Neural cell (in vitro differentiated cells): Measurements from ENCODE around the gene TOX2. TPM values are rescaled to one million over a fixed set of nuclear protein-coding genes. Genes with fewer than 3 reads are reported as not detected.

Source experiments
- H2AFZ ChIP-seq: fragments of 200-600, 300-800 bp; sonication (generic), shearing (Covaris generic); 2 replicates; pipeline ENCODE4 v1.6.0; 2014; ENCODE audit warnings: low read depth, mild to moderate bottlenecking, antibody characterized with exemption, low read length, moderate library complexity
- H3F3A ChIP-seq: fragments of 200-600 bp; shearing (Covaris generic); 2 replicates; pipeline ENCODE4 v1.6.1; 2016; ENCODE audit warnings: mild to moderate bottlenecking, moderate library complexity, mixed read lengths, antibody characterized with exemption, low read length; ENCODE audit not compliant: insufficient read depth, poor library complexity, severe bottlenecking
- H3K27ac ChIP-seq: fragments of 200-600, 300-800 bp; sonication (generic), shearing (Covaris generic); 2 replicates; pipeline ENCODE4 v1.5.1; 2014; ENCODE audit warnings: mild to moderate bottlenecking, low read length, moderate library complexity
- H3K27me3 ChIP-seq: fragments of 300-800, 200-600 bp; sonication (generic), shearing (Covaris generic); 2 replicates; pipeline ENCODE4 v1.6.0; 2014; ENCODE audit warnings: mild to moderate bottlenecking, low read depth, low read length, moderate library complexity; ENCODE audit not compliant: insufficient read depth
- H3K36me3 ChIP-seq: fragments of 300-800, 200-600 bp; sonication (generic), shearing (Covaris generic); 2 replicates; pipeline ENCODE4 v1.5.1; 2014; ENCODE audit warnings: mild to moderate bottlenecking, antibody characterized with exemption, low read length, moderate library complexity; ENCODE audit not compliant: insufficient read depth
- H3K4me2 ChIP-seq: fragments of 300-800, 200-600 bp; sonication (generic), shearing (Covaris generic); 2 replicates; pipeline ENCODE4 v1.6.0; 2014; ENCODE audit warnings: mild to moderate bottlenecking, low read length
- H3K4me3 ChIP-seq: fragments of 300-800, 200-600 bp; sonication (generic), shearing (Covaris generic); 2 replicates; pipeline ENCODE4 v1.5.1; 2014; ENCODE audit warnings: mild to moderate bottlenecking, low read length, moderate library complexity
- H3K79me2 ChIP-seq: fragments of 200-600 bp; shearing (Covaris generic); replicated peaks from 2 replicates; pipeline ENCODE4 v1.6.0; 2014; ENCODE audit warnings: mild to moderate bottlenecking, low read length, moderate library complexity; ENCODE audit not compliant: insufficient read depth
- H3K9ac ChIP-seq: fragments of 300-800, 200-600 bp; sonication (generic), shearing (Covaris generic); 2 replicates; pipeline ENCODE4 v1.6.1; 2016; ENCODE audit warnings: mild to moderate bottlenecking, low read length, mixed read lengths
- H3K9me2 ChIP-seq: fragments of 200-600 bp; shearing (Covaris generic); 2 replicates; pipeline ENCODE4 v1.6.1; 2016; ENCODE audit warnings: mild to moderate bottlenecking, low read length, mixed read lengths; ENCODE audit not compliant: insufficient read depth
- H3K9me3 ChIP-seq: fragments of 200-600, 300-800 bp; sonication (generic), shearing (Covaris generic); 2 replicates; pipeline ENCODE4 v1.6.1; 2016; ENCODE audit warnings: mild to moderate bottlenecking, mixed run types, low read length, moderate library complexity, mixed read lengths
- H4K20me1 ChIP-seq: fragments of 200-600 bp; shearing (Covaris generic); 2 replicates; pipeline ENCODE4 v1.6.1; 2016; ENCODE audit warnings: mild to moderate bottlenecking, mixed run types; ENCODE audit not compliant: insufficient read depth
- EP300 ChIP-seq: fragments of 450-650 bp; conservative IDR thresholded peaks from 2 replicates; pipeline ENCODE4 v1.6.1; 2014; ENCODE audit warnings: antibody characterized with exemption, mild to moderate bottlenecking, moderate library complexity; ENCODE audit not compliant: poor library complexity, severe bottlenecking
- EZH2 ChIP-seq: fragments of 200-600, 300-800 bp; shearing (Covaris generic), sonication (generic); IDR thresholded peaks from 2 replicates; pipeline ENCODE4 v1.6.1; 2014; ENCODE audit warnings: antibody characterized with exemption, low read length, borderline replicate concordance, mild to moderate bottlenecking; ENCODE audit not compliant: insufficient read depth, poor library complexity, severe bottlenecking
- MXI1 ChIP-seq: fragments of 450-650 bp; conservative IDR thresholded peaks from 2 replicates; pipeline ENCODE4 v1.6.1; 2014; ENCODE audit warnings: antibody characterized with exemption, mild to moderate bottlenecking; ENCODE audit not compliant: poor library complexity, severe bottlenecking
- POLR2AphosphoS5 ChIP-seq: IDR thresholded peaks from 2 replicates; pipeline ENCODE4 v1.6.1; 2012
- SMC3 ChIP-seq: fragments of 450-650 bp; conservative IDR thresholded peaks from 2 replicates; pipeline ENCODE4 v1.6.1; 2014; ENCODE audit warnings: antibody characterized with exemption, mild to moderate bottlenecking, moderate library complexity; ENCODE audit not compliant: poor library complexity
- TAF1 ChIP-seq: IDR thresholded peaks from 2 replicates; pipeline ENCODE4 v1.6.1; 2012; ENCODE audit warnings: low read depth
- polyA plus RNA-seq: library from polyadenylated mRNA; depleted of rRNA; stranded (reverse); fragments of >200 nt; gene quantifications from 2 replicates; pipeline ENCODE4 v1.2.3, GENCODE V29; 2014
- TF ChIP-seq, protein P1 (sequence below): fragments of 450-650 bp; IDR thresholded peaks from 2 replicates; pipeline ENCODE4 v1.5.1; 2014; ENCODE audit warnings: antibody characterized with exemption, mild to moderate bottlenecking, moderate library complexity; ENCODE audit not compliant: poor library complexity, severe bottlenecking

Gene TOX2
- polyA plus RNA-seq, 1 donor from 2014 or later, result 0.89 TPM

DNA sequence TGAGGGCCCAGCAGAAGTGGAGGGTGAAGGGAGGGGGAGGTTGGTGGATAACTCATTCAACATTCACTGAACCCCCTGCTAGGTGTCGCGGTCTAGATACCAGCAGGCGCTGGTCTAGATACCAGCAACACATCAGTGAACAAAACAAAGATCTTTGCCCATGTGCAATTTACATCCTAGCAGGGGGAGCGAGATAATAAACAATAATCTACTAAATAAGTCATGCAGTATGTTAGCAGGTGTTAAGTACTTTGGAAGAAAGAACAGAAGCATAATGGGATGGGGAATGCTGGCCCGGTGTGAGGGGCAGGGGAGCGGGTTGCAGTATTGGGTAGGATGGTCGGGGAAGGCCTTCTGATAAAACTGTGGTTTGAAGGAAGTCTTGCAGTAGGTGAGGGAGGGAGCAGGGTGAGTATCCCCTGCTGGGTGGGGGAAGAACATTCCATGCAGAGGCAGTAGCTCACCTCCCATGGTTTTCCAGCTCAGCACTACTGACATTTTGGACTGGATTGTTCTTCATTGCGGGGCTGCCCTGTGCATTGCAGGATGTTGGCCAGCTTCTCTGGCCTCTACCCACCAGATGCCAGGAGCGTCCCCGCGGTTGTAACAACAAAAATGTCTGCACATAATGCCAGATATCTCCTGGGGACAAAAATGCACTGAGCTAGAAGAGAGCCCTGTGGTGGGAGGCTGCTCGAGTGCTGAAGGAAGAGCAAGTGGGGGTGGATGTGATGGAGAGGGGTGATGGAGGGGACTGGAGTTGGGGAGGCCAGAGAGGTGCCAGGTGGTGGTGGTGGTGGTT lies 117.3 kb downstream of the TOX2 start:
- no peaks in the 10 kb centered on the region for H3K36me3 ChIP-seq
- no peaks in the 10 kb centered on the region for H3K27me3 ChIP-seq
- H3K4me2 ChIP-seq, result no peak overlapping the region
- H3K79me2 ChIP-seq, result no peaks in the 10 kb centered on the region
- H3K27ac ChIP-seq, result no peak overlapping the region
- TF ChIP-seq, protein P1, sequence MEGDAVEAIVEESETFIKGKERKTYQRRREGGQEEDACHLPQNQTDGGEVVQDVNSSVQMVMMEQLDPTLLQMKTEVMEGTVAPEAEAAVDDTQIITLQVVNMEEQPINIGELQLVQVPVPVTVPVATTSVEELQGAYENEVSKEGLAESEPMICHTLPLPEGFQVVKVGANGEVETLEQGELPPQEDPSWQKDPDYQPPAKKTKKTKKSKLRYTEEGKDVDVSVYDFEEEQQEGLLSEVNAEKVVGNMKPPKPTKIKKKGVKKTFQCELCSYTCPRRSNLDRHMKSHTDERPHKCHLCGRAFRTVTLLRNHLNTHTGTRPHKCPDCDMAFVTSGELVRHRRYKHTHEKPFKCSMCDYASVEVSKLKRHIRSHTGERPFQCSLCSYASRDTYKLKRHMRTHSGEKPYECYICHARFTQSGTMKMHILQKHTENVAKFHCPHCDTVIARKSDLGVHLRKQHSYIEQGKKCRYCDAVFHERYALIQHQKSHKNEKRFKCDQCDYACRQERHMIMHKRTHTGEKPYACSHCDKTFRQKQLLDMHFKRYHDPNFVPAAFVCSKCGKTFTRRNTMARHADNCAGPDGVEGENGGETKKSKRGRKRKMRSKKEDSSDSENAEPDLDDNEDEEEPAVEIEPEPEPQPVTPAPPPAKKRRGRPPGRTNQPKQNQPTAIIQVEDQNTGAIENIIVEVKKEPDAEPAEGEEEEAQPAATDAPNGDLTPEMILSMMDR, result no peak
- TF ChIP-seq EZH2 (no peak), SMC3 (no peak), POLR2AphosphoS5 (no peak), MXI1 (no peak), EP300 (no peak)
- H3K9me2 ChIP-seq, result no peaks in the 10 kb centered on the region
- no peaks in the 10 kb centered on the region for H3F3A ChIP-seq
- H3K4me3 ChIP-seq, result no peak overlapping the region
- no peaks in the 10 kb centered on the region for H4K20me1 ChIP-seq
- no peak overlapping the region for H2AFZ ChIP-seq
- no peak overlapping the region for H3K9ac ChIP-seq
- H3K9me3 ChIP-seq, result no peaks in the 10 kb centered on the region

DNA sequence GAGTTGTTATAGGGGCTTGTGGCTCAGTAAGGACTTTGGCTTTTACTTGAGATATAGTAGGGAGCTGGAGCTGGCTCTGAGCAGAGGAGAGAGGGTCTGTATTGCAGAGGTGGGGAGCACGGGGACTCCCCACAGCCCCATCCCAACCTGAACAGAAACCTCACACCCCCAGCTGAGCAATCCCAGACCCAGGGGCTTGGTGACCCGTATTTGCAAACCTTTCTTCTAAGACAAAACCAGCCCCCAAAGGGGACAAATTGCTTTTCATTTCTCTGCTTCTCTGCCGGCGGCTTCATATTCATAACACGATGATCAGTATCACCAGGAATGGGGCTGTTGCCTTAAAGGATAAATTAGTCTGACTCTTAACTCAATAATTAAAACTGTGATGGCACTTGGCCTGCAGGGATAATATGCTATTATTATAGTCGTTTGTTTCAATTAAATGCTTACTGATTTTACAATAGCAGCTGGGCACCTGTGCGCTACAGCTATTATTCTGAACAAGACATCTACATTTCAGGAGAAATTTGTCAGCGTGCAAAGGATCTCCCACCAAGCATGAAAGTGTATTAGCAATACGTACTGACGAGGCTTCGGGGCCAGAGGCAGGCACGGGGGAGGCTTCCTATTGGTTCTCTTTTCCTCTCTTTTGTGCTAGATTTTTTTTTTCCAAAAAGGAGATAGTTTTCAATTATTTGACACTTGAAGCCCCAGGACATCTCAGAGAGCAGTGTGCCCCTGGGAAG lies 118.1 kb downstream of the TOX2 start:
- no peaks in the 10 kb centered on the region for H3K9me2 ChIP-seq
- H3K4me2 ChIP-seq, result no peak overlapping the region
- no peaks in the 10 kb centered on the region for H3K79me2 ChIP-seq
- H4K20me1 ChIP-seq, result no peaks in the 10 kb centered on the region
- H3K9ac ChIP-seq, result no peak overlapping the region
- H3K36me3 ChIP-seq, result no peaks in the 10 kb centered on the region
- no peaks in the 10 kb centered on the region for H3K27me3 ChIP-seq
- H3F3A ChIP-seq, result no peaks in the 10 kb centered on the region
- no peaks in the 10 kb centered on the region for H3K9me3 ChIP-seq
- no peak overlapping the region for H3K4me3 ChIP-seq
- no peak overlapping the region for H3K27ac ChIP-seq
- TF ChIP-seq TAF1, result no peak
- TF ChIP-seq EZH2, result no peak
- TF ChIP-seq, protein P1, result no peak
- no peak for TF ChIP-seq MXI1
- no peak for TF ChIP-seq POLR2AphosphoS5
- H2AFZ ChIP-seq, result no peak overlapping the region
